Neural cell (in vitro differentiated cells): ENCODE measurements around the gene DIDO1.

ENCODE experiments used
- CTCF ChIP-seq: fragments of 450-650 bp; IDR thresholded peaks from 2 replicates; pipeline ENCODE4 v1.5.1; 2014; ENCODE audit warnings: antibody characterized with exemption, mild to moderate bottlenecking, moderate library complexity; ENCODE audit not compliant: poor library complexity, severe bottlenecking
- EP300 ChIP-seq: fragments of 450-650 bp; conservative IDR thresholded peaks from 2 replicates; pipeline ENCODE4 v1.6.1; 2014; ENCODE audit warnings: antibody characterized with exemption, mild to moderate bottlenecking, moderate library complexity; ENCODE audit not compliant: poor library complexity, severe bottlenecking
- EZH2 ChIP-seq: fragments of 200-600, 300-800 bp; shearing (Covaris generic), sonication (generic); IDR thresholded peaks from 2 replicates; pipeline ENCODE4 v1.6.1; 2014; ENCODE audit warnings: antibody characterized with exemption, low read length, borderline replicate concordance, mild to moderate bottlenecking; ENCODE audit not compliant: insufficient read depth, poor library complexity, severe bottlenecking
- MXI1 ChIP-seq: fragments of 450-650 bp; conservative IDR thresholded peaks from 2 replicates; pipeline ENCODE4 v1.6.1; 2014; ENCODE audit warnings: antibody characterized with exemption, mild to moderate bottlenecking; ENCODE audit not compliant: poor library complexity, severe bottlenecking
- POLR2AphosphoS5 ChIP-seq: IDR thresholded peaks from 2 replicates; pipeline ENCODE4 v1.6.1; 2012
- RAD21 ChIP-seq: fragments of 450-650 bp; conservative IDR thresholded peaks from 2 replicates; pipeline ENCODE4 v1.6.1; 2014; ENCODE audit warnings: antibody characterized with exemption, mild to moderate bottlenecking, moderate library complexity
- REST ChIP-seq: IDR thresholded peaks from 2 replicates; pipeline ENCODE4 v1.6.1; 2012; ENCODE audit warnings: borderline replicate concordance
- SMC3 ChIP-seq: fragments of 450-650 bp; conservative IDR thresholded peaks from 2 replicates; pipeline ENCODE4 v1.6.1; 2014; ENCODE audit warnings: antibody characterized with exemption, mild to moderate bottlenecking, moderate library complexity; ENCODE audit not compliant: poor library complexity
- TAF1 ChIP-seq: IDR thresholded peaks from 2 replicates; pipeline ENCODE4 v1.6.1; 2012; ENCODE audit warnings: low read depth

GRCh38 chr20:62831361-62831788 is 94.9 kb downstream of the DIDO1 start:
- TF ChIP-seq CTCF (no peak), SMC3 (no peak), RAD21 (no peak), REST (no peak), EP300 (no peak), EZH2 (no peak), MXI1 (no peak), POLR2AphosphoS5 (no peak), TAF1 (no peak)
